Muscle of arm (tissue), 12 donors: ENCODE results near the gene CDH23. TPM values are rescaled to one million over a fixed set of nuclear protein-coding genes. Genes with fewer than 3 reads are reported as not detected.

Experiments
- DNase-seq: peaks from one replicate; pipeline ENCODE4 v3.0.0-alpha.2; 2013
- polyA plus RNA-seq, 12 donors: library from polyadenylated mRNA; unstranded; fragments of 120-200 nt; gene quantifications; one replicate each; pipeline ENCODE4 v1.2.1, GENCODE V29; 2013; ENCODE audit not compliant: insufficient read length in 12 of 12

The CDH23 gene
- polyA plus RNA-seq, 12 donors = 2.9 to 7.4 (median 4.3) TPM; not detected in 1

DNA sequence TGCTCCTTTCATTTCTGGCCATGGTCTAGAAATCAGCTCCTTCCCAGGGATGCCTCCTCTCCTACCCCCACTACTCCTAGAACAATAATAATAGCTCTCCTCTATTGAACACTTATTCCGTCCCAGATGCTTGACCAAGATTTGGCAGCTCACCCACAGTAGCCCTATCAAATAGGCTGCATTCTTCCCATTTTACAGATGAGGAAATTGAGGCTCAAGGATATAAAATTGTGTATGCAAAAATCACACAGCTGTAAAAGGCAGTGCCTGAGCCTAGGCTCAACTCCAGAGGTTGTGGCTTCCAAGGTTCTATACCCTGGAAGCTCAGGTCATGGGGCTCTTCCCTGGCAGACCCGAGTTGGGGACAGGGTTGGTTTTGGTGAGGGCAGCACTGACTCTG is 240.6 kb downstream of the CDH23 start:
- DNase-seq = no peak

DNA sequence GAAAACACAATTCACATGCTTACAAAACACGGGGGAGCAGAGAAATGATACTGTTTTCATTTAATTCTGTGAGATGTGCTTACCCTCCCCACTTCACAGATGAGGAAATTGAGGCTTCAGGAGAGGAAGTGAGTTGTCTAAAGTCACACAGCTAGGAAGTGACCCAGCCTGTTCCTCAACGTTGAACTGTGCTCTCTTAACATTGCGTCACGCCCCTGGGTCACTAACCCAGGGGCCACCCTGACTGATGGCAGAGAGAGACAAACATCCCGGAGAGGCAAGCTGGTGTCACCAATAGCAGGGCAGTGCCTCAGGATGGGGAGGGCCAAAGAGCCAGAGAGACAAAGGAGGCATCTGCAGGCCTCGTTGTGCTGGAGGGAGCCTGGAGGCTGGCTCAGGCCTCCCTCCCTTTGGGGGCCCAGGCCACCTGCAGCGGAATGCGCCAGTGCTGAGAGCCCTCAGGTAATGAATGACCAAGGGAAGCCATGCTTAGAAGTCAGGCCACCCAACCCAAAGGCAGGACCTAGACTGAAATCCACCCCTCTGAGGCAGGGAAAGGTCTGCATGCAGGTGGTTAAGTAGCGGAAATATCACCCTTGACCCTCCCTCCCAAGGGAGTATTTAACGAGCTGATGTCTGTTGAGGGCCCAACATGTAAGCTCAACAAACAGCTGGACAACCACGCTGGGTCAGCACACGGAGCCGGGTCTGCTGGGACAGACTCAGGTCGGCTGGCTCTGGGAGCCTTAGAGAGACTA is 241.5 kb downstream of the CDH23 start:
- DNase-seq = no peak

DNA sequence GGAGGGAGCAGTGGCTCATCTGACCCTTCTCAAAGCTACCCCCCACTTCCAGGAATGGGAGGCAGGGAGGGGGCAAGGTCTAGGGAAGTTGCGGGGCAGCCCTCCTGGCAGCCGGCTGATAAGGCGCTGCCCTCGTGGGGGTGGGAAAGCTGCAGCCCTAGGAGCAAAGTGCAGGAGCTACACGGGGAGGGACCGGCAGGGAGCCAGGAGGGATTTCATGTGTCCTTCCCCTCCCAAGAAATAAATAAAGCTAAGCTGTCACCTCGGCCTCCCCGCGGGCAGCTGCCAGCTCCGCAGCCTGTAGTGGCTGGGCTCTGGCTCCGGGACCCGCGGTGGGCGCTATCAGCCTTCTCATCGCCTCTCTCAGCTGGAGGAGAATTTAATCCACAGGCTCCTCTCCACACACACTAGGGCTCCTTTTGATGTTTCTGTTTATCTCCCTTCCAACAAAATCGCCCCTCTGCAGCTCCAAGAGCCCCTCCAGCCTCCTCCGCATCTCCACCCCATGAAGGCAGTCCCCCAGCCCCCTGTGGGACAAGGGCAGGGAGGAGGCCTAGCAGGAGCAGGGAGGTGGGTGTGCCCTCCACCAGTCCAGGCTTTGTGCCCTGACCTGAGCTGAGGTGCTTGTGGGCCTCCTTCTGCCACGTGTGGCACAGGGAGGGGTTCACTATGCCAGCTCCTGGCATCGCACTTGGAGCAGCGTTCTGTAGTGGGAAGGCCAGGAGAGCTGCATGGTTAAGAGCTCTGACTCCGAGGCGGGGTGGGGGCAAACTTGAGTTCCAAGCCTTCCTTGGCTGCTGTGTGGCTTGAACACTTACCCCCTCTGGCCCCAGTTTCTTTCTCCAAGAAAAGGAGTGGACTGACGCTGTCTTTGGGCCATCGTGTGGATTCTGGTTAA is 242.4 kb downstream of the CDH23 start:
- DNase-seq = no peak

DNA sequence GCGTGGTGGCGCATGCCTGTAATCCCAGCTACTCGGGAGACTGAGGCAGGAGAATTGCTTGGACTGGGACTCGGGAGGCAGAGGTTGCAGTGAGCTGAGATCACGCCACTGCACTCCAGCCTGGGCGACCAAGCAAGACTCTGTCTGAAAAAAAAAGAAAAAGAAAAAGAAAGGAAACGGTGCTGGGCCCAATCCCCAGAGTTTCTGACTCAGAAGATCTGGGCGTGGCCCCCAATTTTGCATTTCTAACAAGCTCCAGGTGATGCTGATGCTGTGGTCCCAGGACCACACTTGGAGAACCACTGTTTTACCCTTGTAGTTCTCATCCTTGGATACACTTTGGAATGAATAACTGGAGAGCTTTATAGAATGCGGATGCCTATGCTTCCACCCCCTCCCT is 243.9 kb downstream of the CDH23 start:
- DNase-seq = no peak

DNA sequence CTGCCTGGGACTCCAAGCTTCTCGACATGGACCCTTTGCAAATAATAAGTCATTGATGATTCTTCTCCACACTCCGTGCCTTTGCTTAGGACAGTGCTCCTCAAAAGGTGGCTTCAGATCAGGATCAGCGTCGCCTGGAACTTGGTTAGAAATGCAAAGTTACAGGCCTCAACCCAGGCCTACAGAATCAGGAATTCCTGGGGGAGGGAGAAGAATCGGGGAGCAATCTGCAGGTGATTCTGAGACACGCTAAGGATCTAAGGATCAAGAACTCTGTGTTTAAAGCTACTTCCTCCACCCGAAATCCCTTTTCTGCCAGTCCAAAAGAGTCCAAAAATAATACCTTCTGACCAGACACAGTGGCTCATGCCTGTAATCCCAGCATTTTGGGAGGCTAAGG is 244.7 kb downstream of the CDH23 start:
- DNase-seq = no peak

DNA sequence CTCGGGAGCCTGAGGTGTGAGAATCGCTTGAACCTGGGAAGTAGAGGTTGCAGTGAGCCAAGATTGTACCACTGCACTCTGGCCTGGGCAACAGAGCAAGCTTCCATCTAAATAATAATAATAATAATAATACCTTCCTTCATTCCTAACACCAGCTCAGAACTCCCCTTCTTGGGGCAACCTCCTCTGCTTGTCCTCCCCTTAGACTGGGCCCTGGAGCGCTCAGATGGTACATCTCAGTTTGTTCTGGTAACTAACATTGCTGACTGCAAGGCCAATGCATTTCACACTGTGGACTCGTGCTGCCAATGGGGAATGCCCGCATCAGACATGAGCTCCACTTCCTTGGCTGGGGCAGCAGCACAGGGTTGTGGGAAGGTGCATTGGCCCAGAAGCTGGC is 245.3 kb downstream of the CDH23 start:
- DNase-seq = no peak

DNA sequence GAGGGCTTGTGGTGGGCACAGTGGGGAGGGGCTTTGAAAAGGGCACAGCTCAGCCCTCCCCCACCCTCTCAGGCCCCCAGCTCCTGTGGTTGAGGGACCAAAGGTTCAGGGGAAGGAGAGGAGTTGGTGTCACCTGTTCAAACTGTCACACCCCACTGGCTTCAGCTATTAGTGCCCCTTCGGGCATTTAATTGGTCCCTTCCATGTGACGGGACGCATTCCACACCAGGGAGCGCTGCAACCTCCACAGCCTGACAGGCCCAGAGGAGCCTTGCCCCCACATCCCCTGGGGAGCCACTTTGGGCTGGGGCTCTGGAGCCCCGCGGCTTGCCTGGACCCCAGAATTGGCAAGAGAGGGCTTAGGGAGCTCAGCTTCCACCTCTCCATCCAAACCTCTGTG is 247.2 kb downstream of the CDH23 start:
- DNase-seq = no peak

DNA sequence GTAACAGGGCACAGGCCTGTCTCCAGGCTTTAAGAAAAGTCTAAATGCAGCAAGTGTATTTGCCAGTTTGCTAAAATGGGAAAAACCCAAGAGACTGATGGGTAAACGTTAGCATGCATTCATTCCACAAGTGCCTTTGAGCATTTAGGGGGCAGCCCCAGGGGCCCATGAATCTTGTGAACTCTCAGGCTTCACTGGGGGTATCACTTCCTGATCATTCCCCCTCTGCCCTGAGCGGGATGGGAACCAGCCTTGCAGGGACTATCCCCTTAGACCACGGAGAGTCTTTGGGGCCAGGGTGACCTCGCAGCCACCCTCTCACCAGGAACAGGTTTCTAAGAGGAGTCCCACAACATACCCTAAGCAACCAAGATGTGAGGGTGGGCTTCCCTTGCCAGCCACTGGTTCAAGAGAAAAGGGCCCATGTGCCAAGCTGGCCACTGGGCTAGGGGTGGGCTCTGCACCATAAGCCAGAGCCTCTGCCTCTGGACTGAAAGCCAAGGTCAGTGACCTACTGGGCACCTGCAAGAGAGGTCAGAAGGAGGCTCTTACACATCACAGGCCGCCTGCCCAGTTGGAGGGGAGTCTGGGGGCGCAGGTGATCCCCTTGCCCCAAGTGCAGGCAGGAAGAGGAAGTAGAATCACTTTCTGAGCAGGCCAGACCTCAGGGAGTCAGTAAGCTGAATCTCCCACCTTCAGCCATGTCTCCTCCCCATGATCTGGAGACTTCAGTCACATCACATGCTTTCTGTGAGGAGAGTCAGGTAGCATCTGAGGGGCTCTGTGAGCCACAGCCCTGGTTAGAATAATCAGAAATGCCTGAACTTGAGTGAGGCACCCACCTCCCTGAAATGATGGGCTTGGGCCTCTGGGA is 247.8 kb downstream of the CDH23 start:
- DNase-seq = no peak

DNA sequence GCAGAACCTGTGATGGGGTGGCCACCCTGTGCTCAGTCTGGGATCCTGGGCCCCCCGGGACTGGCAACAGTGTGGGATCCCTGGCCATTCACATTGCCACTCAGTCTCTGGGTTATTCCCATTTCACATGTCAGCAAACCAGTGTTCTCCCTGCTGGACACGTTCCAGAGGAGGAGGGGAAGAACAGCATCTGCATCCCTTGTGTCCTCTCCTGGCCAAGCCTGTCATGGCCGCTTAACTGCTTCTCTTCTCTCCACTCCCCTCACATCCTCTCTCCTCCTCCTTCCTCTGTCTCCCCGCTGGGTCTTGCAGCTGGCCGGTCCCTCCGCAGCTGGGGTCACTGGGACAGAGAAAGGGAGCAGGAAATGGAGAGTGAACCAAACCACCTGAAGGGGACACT is 248.5 kb downstream of the CDH23 start:
- DNase-seq = no peak

DNA sequence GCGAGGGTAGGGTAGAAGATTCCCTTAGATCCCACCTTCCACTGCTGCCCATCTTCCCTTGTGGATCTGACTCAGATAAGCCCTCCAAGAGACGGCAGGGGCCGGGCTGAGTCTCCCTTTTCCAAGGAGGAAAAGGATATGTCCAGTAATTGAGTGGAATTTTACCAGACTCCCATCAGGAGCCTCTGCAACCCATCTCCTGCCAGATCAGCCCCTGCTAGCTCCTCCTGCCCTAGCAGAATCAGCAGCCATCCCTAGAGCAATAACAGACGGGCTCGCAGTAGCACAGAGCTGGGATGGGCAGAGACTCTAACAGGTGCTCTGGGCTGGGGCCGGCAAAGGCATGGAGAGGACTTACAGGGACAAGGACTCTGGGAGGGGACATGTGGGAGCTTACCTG is 249.3 kb downstream of the CDH23 start:
- DNase-seq = no peak

DNA sequence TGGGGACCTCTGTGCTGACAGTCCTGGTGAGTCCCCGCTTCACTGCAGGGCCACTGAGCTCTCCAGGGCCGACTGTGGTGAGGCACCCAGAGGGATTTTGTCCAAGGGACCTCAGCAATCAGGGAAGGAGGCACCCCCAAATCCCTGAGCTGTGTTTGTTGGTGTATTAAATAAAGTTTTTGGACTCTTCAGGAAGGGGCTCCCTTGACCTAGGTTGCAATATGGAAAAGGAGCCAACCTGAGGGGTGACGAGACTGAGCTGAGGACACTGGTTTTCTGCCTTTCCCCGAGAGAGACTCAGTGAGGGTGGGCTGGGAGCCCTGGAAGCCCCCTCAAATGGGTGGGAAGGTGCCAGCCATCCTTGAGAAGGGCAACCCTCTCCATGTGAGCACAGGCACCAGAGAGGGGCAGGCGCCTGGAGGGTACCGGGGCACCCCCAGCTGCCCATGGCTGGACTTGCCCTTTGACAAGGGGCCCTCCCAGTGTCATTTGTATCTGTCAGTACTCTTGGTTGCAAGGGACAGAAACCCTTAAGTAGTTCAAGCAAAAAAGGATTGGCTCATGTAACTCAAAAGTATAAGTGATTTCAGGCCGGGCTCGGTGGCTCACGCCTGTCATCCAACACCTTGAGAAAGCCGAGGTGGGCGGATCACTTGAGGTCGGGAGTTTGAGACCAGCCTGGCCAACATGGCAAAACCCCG is 250.0 kb downstream of the CDH23 start:
- DNase-seq = no peak

DNA sequence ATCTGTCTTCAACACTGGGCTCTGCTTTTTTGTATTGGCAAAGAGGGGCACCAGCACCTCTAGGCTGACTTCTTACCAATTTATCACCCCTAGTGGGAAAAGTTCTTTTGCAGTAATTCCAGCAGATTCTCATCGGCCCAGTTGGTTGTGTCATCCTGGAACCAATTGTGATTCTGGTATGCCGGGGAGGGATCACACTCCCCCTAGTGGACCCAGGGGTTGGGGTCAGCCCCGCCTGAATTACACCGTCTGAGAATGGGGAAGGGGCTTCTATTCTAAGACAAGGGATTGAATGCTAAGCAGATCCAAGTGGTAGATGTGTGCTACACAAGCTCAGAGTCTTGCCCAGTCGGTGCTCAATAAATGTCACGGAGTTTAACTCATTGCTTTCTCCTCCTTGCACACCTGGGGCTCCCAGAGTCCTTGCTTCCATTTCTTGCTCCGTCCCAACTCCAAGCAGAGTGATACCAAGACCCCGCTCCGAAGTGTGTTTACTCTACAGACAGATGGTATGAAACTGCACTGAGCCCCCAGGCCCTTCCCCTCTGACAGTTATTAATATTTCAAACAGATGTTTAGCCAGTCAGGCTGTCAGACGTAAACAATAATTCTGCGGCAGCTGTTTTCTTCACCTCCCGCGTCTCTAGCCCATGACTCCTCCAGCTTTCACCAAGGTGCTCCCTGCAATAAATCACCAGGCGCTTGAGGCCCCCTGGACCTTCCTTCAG is 251.0 kb downstream of the CDH23 start:
- no peak for DNase-seq

DNA sequence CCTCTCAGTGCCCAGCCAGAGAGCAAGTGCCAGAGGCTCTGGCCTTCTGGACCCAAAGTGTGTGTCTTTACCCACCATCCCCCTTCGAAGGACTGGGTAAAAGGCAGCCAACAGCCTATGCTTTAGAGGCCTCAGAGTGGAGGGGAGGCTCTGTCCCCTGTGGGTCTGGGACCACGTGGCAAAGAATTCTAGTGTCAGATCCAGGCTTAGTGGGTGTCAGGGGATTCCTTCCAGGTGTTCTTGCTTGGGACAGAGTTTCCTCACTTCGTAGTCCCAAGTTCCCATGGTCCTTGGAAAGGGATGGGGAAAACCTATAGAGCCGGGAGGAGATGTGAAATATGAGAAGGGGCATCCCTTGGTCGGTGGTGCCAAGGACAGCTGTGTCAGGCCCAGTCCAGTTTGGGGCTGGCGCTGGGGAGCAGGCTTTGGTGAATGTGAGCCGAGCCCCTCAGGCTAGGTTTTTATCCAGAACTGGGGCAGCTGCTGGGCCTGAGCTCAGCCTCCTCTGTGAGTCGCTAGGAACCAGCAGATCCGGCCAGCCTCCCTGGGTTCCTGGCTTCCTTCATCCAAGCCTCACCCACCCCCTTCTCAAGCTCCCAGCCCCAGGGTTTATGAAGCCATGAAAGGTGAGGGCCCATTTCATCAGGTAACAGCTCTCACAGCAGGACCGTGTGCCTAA is 251.7 kb downstream of the CDH23 start:
- no peak for DNase-seq

DNA sequence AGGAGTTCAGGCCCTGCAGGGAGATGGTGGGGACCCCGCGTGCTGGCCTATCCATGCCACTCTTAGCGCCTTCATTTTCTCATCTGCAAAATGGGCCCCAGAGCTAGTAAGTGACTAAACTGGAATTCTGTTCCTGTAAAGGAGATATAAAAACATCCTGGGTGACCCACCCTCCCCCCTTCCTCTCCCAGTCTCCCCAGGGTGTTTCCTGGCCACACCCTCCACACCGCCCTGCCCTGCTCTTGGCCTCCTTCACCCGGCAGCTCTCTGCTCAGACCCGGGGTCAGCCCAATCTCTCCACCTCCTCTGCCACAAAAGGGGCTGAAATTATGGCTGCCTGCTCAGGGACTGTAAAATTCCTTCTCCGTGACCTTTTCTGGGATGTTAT is 252.2 kb downstream of the CDH23 start:
- DNase-seq = no peak

DNA sequence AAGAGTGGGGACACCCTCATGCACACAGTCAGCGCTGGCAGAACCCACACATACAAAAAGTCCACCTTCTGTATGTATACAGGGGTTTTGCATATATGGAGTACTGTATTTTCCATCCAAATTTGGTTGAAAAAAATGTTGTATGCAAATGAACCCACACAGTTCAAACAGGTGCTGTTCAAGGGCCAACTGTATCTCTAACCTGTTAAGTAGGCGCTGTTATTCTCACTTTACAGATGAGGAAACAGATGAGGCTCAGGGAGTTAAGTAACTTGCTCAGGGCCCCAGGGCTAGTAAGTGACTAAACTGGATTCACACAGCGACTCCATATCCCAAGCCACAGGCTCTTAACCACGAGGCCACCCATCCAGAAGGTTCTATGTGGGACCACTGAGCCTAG is 252.9 kb downstream of the CDH23 start:
- no peak for DNase-seq

DNA sequence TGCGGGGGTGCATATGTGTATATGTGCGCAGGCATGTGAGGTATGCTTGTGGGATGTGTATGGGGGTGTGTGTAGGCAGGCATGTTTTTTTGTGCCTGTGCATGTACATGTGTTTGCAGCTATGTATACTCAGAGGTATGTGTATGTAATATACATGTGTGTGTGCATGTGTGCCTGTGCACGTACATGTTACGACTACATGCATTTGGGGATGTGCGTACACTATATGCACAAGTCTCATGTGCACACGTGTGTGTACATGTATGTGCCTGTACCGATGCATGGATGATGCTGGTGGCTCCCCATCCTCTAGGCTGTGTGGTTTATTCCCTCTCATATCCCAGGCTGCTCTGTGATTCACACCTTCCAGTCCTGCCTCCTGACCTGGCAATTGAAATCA is 253.7 kb downstream of the CDH23 start:
- no peak for DNase-seq

DNA sequence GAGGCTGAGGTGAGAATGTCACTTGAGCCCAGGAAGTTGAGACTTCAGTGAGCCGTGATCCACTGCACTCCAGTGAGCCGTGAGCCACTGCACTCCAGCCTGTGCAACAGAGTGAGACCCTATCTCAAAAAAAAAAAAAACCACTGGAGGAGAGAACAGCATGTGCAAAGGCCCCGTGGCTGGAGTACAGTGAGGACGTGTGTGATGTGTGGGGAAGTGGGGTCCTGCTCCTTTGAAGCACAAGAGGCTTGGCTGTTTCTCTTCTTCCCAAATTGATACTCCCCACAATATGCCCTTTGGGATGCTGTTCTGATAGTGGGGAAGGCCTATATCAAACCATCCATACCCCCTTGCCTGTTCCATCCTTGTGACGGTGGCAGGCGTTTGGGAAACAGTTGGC is 254.7 kb downstream of the CDH23 start:
- no peak for DNase-seq

DNA sequence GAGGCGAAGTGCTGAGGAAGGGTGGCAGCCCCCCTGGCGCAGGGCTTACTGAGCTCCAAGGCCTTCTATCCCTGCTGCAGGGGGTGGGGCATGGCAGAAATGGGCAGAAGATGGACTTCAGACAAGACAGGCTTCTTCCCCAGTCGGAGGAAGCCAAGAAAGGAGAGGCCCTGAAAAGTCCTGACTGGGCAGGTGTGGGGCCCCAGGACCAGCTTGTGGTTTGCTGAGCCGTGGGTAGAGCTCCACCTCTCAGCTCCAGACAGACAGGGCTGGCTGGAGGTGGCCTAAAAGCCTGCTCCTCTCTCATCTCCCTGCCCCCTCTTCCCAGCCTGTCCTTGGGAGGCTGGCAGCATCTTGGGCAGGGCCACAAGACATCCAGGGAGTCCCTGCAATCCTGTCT is 255.2 kb downstream of the CDH23 start:
- no peak for DNase-seq

DNA sequence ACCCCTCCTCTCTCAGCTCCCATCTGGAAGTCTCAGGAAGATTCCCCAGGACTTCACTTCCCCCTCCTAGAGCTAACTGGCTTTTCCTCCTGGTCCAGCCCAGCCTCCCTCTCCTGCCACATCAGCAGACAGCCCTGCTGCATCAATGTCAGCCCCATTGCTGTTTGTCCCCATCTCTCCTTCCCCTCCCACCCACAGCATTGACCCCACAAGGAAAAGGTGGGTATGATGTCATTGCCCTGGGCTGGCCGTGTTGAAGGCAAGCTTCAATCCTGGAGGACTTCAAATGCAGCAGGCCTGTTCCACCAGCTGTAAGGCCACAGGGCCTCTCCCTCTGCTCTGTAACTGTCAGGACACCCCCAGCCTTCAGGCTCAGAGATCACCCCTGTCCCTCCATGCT is 256.3 kb downstream of the CDH23 start:
- DNase-seq = no peak

DNA sequence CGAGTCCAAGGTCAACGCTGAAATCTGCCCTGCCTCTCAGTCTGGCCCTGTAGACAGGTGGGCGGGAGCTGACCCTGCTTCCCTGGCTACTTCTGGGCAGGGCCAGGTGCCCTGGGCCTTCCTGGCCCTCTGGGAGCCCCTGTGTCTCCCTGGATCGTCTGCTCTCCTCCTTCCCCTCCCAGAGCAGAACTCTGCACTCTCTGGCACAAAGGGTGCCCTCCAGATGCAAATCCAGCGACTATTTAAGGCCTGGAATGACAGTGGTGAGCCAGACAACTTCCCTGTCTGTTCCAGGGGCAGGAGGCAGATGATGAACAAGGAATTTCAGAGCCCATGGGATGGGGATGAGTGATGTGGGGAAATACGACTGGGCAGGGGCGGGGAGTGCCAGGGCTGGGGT is 259.5 kb downstream of the CDH23 start:
- DNase-seq = no peak
